ENCODE results near the gene XPNPEP3. TPM values are rescaled to one million over a fixed set of nuclear protein-coding genes. Genes with fewer than 3 reads are reported as not detected.
A peak's percentile ranks its signal among the peaks of the same experiment; 100 is the strongest.
"Not testable (repeated sequence)": the region's sequence is repeated elsewhere in the genome, so short reads cannot be mapped to it uniquely, and the experiment has no call there.

XPNPEP3 gene
- total RNA-seq, 6 experiments from 2014 or later = 9.2 to 33.7 (median 18.5) TPM

DNA sequence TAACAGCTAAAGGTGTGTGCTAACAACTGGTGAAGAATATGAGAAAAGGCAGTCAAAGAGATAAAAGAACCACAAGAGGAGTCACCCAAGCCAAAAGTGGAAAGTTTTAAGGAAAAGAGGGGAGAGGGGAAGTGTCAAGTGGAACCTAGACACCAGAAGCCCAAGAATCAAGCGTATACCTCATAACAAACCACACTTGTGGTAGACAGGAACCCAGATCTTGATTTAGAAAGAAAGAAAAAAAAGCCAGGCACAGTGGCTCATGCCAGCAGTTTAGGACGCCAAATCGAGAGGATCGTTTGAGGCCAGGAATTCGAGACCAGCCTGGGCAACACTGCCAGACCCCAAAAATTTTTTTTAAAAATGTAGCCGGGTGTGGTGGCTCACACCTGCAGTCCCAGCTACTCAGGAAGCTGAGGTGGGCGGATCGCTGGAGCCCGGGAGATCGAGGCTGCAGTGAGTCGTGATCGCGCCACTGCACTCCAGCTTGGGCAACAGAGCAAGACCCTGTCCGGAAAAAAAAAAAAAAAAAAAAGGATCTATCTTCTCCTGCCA is 38.7 kb upstream of the XPNPEP3 start:
- H3K27me3 ChIP-seq = no peaks in the 10 kb centered on the region
- H3K27ac ChIP-seq = no peak overlapping the region
- H3K4me3 ChIP-seq = peak overlapping the region; percentile 86 to 94 (median 94)
- no peaks in the 10 kb centered on the region for H3K9me3 ChIP-seq
- 14% methylated on average over 14 of the region's 14 CpGs for WGBS (ENCODE audit: insufficient coverage, low coverage, low lambda C conversion rate, missing lambda C conversion rate)
- H3K4me1 ChIP-seq = peaks cover 0 to 29% (median 6%) of the 10 kb centered on the region in 4 donors
- peaks cover 0 to 5% (median under 1%) of the 10 kb centered on the region in 4 donors for H3K36me3 ChIP-seq
- ATAC-seq = no peak
- intact Hi-C loops (cut with DNase I) = no loop called here
- DNase-seq = no peak
- no peak for TF ChIP-seq POLR2A (IDR thresholded peaks at IDR 0.05)
- TF ChIP-seq, protein P1, sequence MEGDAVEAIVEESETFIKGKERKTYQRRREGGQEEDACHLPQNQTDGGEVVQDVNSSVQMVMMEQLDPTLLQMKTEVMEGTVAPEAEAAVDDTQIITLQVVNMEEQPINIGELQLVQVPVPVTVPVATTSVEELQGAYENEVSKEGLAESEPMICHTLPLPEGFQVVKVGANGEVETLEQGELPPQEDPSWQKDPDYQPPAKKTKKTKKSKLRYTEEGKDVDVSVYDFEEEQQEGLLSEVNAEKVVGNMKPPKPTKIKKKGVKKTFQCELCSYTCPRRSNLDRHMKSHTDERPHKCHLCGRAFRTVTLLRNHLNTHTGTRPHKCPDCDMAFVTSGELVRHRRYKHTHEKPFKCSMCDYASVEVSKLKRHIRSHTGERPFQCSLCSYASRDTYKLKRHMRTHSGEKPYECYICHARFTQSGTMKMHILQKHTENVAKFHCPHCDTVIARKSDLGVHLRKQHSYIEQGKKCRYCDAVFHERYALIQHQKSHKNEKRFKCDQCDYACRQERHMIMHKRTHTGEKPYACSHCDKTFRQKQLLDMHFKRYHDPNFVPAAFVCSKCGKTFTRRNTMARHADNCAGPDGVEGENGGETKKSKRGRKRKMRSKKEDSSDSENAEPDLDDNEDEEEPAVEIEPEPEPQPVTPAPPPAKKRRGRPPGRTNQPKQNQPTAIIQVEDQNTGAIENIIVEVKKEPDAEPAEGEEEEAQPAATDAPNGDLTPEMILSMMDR (IDR thresholded peaks at IDR 0.05) = no peak

DNA sequence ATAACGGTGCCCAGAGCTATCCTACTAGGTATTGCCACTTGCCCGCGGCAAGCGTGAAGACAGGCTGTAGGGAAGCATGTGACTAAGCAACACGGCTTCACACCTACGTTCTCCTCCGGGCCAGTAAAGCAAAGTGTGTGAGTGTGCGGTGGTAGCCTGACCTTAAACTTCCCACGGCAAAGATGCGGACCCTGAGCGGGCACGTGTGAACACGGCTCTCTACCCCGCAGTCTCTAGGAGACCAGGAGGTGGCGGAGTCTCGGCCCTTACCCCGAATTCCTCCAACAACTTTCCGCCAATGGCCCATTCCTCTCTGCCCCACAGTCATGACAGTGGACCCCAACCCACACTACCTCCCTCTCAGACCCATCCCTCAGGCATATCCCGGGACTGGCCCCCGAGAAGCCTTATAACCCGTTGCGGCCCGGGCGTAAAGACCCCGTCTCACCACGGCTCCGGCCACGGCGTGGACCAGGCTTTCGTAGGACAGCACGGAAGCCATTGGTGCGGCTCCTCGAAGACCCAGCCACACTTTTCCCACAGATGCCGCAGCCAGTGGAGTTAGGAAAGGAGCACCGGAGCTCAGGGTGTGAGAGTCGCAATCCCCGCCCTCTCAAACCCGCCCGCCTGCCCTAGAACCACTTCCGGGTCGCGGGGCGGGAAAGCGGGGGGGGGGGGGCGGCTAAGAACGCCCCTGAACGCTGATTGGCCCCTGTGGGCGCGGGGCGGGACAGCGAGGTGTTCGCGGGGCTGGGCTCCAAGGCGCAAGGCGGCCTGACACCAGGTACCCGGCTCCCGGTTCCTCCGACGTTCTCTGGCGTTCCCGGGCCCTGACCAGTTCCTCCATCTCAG is 38.0 kb upstream of the XPNPEP3 start, which contains the start of gene SLC25A17:
Gene SLC25A17, minus strand, starts transcription at position 600 of the 852 bp plus-strand sequence. Its CDS starts 98 bp downstream, at position 502.
- H3K9me3 ChIP-seq = no peaks in the 10 kb centered on the region
- H3K27me3 ChIP-seq = no peaks in the 10 kb centered on the region
- intact Hi-C loops (cut with DNase I) = no loop called here
- H3K4me1 ChIP-seq = peaks cover 0 to 29% (median 6%) of the 10 kb centered on the region in 4 donors
- peak; percentile 94 for DNase-seq
- WGBS (ENCODE audit: insufficient coverage, low coverage, low lambda C conversion rate, missing lambda C conversion rate) = 1% methylated on average over 11 of the region's 61 CpGs
- peak within 1 kb of the TSS; percentile 86 to 94 (median 94) for H3K4me3 ChIP-seq
- peaks cover 0 to 9% (median under 1%) of the 10 kb centered on the region in 4 donors for H3K36me3 ChIP-seq
- H3K27ac ChIP-seq = peak within 1 kb of the TSS; percentile 52 to 69 (median 59)
- TF ChIP-seq POLR2A (IDR thresholded peaks at IDR 0.05) = peak; percentile 29
- TF ChIP-seq, protein P1 (IDR thresholded peaks at IDR 0.05) = peak in 3 of 4 donors; percentile 35 to 41 (median 36)
- ATAC-seq = peak; percentile 93 to 98 (median 96)

DNA sequence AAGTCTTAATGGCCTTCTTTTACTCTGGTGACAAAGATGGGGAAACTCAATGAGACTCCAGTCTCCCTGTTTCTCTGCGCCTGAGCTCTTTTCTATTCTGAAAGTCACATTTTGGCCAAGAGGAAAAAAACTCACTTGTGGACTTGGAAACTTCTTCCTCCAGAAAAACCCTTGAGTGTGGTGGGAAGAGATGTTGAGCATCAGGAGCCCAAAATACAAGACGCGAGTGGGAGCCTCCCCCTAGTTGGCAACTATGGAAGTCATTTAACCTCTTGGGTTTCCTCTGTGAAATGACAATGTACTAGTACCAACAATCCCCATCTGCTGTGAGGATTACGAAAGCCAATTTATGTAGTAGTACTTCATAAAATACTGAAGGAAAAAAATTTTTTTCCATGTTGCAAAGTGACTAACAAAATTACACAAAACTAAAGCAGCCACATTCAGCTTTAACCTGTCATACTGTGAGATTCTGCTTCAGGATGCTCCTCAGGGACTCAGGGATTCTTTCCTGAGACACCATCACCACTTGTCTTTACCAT is 37.3 kb upstream of the XPNPEP3 start:
- TF ChIP-seq, protein P1 (IDR thresholded peaks at IDR 0.05) = no peak
- no peak for TF ChIP-seq POLR2A (IDR thresholded peaks at IDR 0.05)
- peaks cover 0 to 16% (median 0%) of the 10 kb centered on the region in 4 donors for H3K36me3 ChIP-seq
- intact Hi-C loops (cut with DNase I) = no loop called here
- peak overlapping the region; percentile 8 to 69 (median 52) for H3K27ac ChIP-seq
- H3K4me1 ChIP-seq = peaks cover 0 to 29% (median 6%) of the 10 kb centered on the region in 4 donors
- DNase-seq (no peak), ATAC-seq (peak in 3 of 4 donors; percentile 10 to 16 (median 14))
- no peaks in the 10 kb centered on the region for H3K27me3 ChIP-seq
- H3K9me3 ChIP-seq = no peaks in the 10 kb centered on the region
- WGBS (ENCODE audit: insufficient coverage, low coverage, low lambda C conversion rate, missing lambda C conversion rate) = 4% methylated on average over 4 of the region's 4 CpGs
- peak overlapping the region; percentile 86 to 94 (median 94) for H3K4me3 ChIP-seq

DNA sequence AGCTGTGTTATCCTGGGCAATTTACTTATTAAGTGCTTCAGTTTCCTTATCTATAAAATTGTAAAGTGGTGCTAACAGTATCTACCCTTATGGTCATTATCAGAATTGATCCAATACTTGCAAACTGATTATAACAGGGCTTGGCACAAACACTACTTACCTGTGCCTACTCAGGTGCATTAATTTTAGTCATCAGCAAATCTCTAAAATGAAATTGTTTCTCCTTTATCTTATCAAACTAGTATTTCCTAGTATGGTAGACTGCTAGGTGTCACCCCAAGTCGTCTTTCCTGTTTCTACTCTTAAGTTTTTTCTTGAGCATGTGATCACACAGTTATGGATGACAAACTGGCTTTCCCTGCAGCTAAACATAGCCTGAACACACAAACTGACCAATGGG is 33.5 kb upstream of the XPNPEP3 start:
- intact Hi-C loops (cut with DNase I) = no loop called here
- Histone ChIP-seq H3K4me1 (peaks cover 0 to 36% (median 9%) of the 10 kb centered on the region in 4 donors), H3K9me3 (no peaks in the 10 kb centered on the region), H3K27ac (no peak overlapping the region), H3K4me3 (no peak overlapping the region), H3K27me3 (no peaks in the 10 kb centered on the region), H3K36me3 (peaks cover 0 to 27% (median 3%) of the 10 kb centered on the region in 4 donors)
- DNase-seq (no peak), ATAC-seq (no peak)
- WGBS (ENCODE audit: insufficient coverage, low coverage, low lambda C conversion rate, missing lambda C conversion rate) = 83% methylated on average over 1 of the region's 1 CpG
- TF ChIP-seq POLR2A (IDR thresholded peaks at IDR 0.05) = no peak

DNA sequence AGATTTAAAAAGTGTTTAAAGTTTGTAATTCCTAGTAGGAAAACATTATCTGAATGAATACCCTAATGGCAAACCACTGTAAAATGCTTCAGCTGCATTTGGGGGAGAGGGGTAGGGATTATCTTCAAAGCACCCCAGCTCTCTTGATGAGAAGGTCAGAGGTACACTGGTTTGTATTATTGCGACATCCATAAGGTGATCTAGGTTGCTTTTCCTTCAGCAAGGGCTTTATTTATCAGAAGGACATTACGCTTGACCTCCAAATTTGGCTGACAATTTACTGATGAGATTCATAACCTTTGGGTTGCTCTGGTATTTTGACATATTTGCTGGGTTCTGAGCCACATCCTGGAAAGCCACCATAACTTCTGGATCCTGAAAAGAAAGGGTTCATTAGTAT is 30.7 kb upstream of the XPNPEP3 start:
- WGBS (ENCODE audit: insufficient coverage, low coverage, low lambda C conversion rate, missing lambda C conversion rate) = no CpG with 5 or more reads among the region's 2 CpGs
- DNase-seq; intact Hi-C loops (cut with DNase I); H3K9me3 ChIP-seq; H3K27me3 ChIP-seq; H3K4me3 ChIP-seq: not testable (repeated sequence)
- Histone ChIP-seq H3K27ac (peak overlapping the region; percentile 20 to 72 (median 27)), H3K36me3 (peaks cover 0 to 54% (median 18%) of the 10 kb centered on the region in 4 donors), H3K4me1 (peaks cover 0 to 18% (median 5%) of the 10 kb centered on the region in 4 donors)
- peak in 3 of 4 donors; percentile 24 to 50 (median 26) for ATAC-seq
